ENCODE data around the gene STK11.

STK11 gene

GRCh38 chr19:1225440-1226226, 20.1 kb downstream of the STK11 start:
- DNase-seq (ENCODE audit: low read depth in 4 of 4, low spot score in 1 of 4), result no peak

GRCh38 chr19:1226227-1226518, 20.6 kb downstream of the STK11 start:
- no peak for DNase-seq (ENCODE audit: low read depth in 4 of 4, low spot score in 1 of 4)

GRCh38 chr19:1226522-1227303, 21.1 kb downstream of the STK11 start:
- DNase-seq (ENCODE audit: low read depth in 4 of 4, low spot score in 1 of 4), result no peak

- no peak for DNase-seq (ENCODE audit: low read depth in 4 of 4, low spot score in 1 of 4)
These were observed 21.9 kb downstream of the STK11 start for GRCh38 chr19:1227304-1228054.

- no peak for DNase-seq (ENCODE audit: low read depth in 4 of 4, low spot score in 1 of 4)
These were observed 22.8 kb downstream of the STK11 start for GRCh38 chr19:1228161-1228957.

GRCh38 chr19:1229056-1229923, 23.7 kb downstream of the STK11 start:
- no peak for DNase-seq (ENCODE audit: low read depth in 4 of 4, low spot score in 1 of 4)

- no peak for DNase-seq (ENCODE audit: low read depth in 4 of 4, low spot score in 1 of 4)
These were observed 24.6 kb downstream of the STK11 start for GRCh38 chr19:1229924-1230782.

- DNase-seq (ENCODE audit: low read depth in 4 of 4, low spot score in 1 of 4), result no peak
These were observed 25.4 kb downstream of the STK11 start for GRCh38 chr19:1230783-1231489.

GRCh38 chr19:1231729-1232637, 26.4 kb downstream of the STK11 start:
- DNase-seq (ENCODE audit: low read depth in 4 of 4, low spot score in 1 of 4), result no peak

- DNase-seq (ENCODE audit: low read depth in 4 of 4, low spot score in 1 of 4), result no peak
These were observed 27.1 kb downstream of the STK11 start for GRCh38 chr19:1232652-1233072.

GRCh38 chr19:1233115-1233667, 27.6 kb downstream of the STK11 start:
- no peak for DNase-seq (ENCODE audit: low read depth in 4 of 4, low spot score in 1 of 4)

GRCh38 chr19:1234051-1234954, 28.7 kb downstream of the STK11 start:
- no peak for DNase-seq (ENCODE audit: low read depth in 4 of 4, low spot score in 1 of 4)

- DNase-seq (ENCODE audit: low read depth in 4 of 4, low spot score in 1 of 4), result no peak
These were observed 29.4 kb downstream of the STK11 start for GRCh38 chr19:1234955-1235380.

- no peak for DNase-seq (ENCODE audit: low read depth in 4 of 4, low spot score in 1 of 4)
These were observed 30.3 kb downstream of the STK11 start for GRCh38 chr19:1235625-1236538.

- no peak for DNase-seq (ENCODE audit: low read depth in 4 of 4, low spot score in 1 of 4)
These were observed 31.0 kb downstream of the STK11 start for GRCh38 chr19:1236576-1236975.

Measured in stimulated activated CD4-positive, alpha-beta T cell treated with anti-CD3 and anti-CD28 coated beads, Interleukin-1b, Interleukin-23, amount 100 ng/mL, for 24 hours (primary cell).